Measurements from ENCODE around the gene RAB11A.
"Not testable (repeated sequence)": the region's sequence is repeated elsewhere in the genome, so short reads cannot be mapped to it uniquely, and the experiment has no call there.

Gene RAB11A

GRCh38 chr15:65845826-65846519 is 23.3 kb upstream of the RAB11A start:
- no peak for DNase-seq

- no peak for DNase-seq
These were observed 21.3 kb upstream of the RAB11A start for GRCh38 chr15:65847989-65848388.

GRCh38 chr15:65851981-65852380 is 17.3 kb upstream of the RAB11A start:
- DNase-seq, result no peak

GRCh38 chr15:65856821-65857455 is 12.4 kb upstream of the RAB11A start:
- DNase-seq, result peak; percentile 78 to 88

- no peak for DNase-seq
These were observed 11.4 kb upstream of the RAB11A start for GRCh38 chr15:65857718-65858402.

GRCh38 chr15:65862682-65863081 is 6.6 kb upstream of the RAB11A start:
- DNase-seq, result peak; percentile 53 to 56

GRCh38 chr15:65863106-65863505 is 6.2 kb upstream of the RAB11A start:
- no peak for DNase-seq

- no peak for DNase-seq
These were observed 2.0 kb upstream of the RAB11A start for GRCh38 chr15:65867244-65867643.

- not testable (repeated sequence) for DNase-seq
These were observed 1.4 kb upstream of the RAB11A start for GRCh38 chr15:65867933-65868332.

GRCh38 chr15:65868546-65869125 is 655 bp upstream of the RAB11A start:
- DNase-seq, result no peak

- peak; percentile 14 to 23 for DNase-seq
These were observed 922 bp downstream of the RAB11A start for GRCh38 chr15:65869954-65870871.

GRCh38 chr15:65870889-65871533 is 1.7 kb downstream of the RAB11A start:
- DNase-seq, result no peak

- not testable (repeated sequence) for DNase-seq
These were observed 2.6 kb downstream of the RAB11A start for GRCh38 chr15:65871886-65872285.

GRCh38 chr15:65872596-65872995 is 3.3 kb downstream of the RAB11A start:
- not testable (repeated sequence) for DNase-seq

- DNase-seq, result no peak
These were observed 4.0 kb downstream of the RAB11A start for GRCh38 chr15:65873256-65873655.

- DNase-seq, result no peak
These were observed 6.2 kb downstream of the RAB11A start for GRCh38 chr15:65875458-65875857.

GRCh38 chr15:65877749-65878148 is 8.5 kb downstream of the RAB11A start:
- no peak for DNase-seq

- DNase-seq, result no peak
These were observed 12.6 kb downstream of the RAB11A start for GRCh38 chr15:65881766-65882434.

GRCh38 chr15:65883571-65883970 is 14.3 kb downstream of the RAB11A start:
- DNase-seq, result no peak

- DNase-seq, result no peak
These were observed 15.2 kb downstream of the RAB11A start for GRCh38 chr15:65884511-65884910.

GRCh38 chr15:65885668-65886218 is 16.5 kb downstream of the RAB11A start:
- no peak for DNase-seq
